Measurements from ENCODE around the gene ZNF536.

ZNF536 gene

GRCh38 chr19:30364866-30365800 lies 7.1 kb upstream of the ZNF536 start:
- DNase-seq (ENCODE audit: low read depth), result no peak

DNA sequence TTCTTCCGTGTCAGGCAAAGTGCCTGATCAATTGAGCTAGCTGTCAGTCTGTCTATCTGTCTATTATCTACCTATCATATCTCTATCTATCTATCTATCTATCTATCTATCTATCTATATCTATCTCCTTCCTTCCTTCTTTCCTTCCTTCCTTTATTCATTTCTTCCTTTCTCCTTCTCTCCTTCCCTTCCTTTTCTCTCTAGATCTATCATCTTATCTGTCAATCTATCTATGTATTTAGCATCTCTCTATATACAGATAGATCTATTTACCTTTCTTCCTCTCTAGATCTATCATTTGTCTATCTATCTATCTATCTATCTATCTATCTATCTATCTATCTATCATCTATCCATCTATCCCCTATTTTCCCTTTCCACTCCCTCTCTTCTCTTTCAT lies 5.9 kb upstream of the ZNF536 start:
- no peak for DNase-seq (ENCODE audit: low read depth)

DNA sequence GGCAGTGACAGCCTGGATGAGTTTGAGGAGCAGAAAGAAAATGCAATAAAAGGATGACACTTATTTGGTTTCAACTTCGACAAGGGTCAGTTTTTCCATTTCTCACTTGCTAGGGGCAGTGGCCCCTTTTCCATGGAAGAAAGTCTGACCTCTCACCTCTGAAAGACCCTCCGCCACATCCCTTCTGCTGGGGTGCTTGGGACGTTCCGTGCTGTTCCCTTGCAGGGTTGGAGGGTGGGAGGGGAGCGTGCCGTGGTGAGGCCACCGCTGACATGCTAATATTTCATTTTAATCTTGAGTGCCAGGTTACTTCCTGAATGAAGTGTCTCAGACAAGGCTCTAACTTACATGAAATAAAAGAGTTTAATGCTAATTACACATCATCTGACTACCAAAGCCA lies 5.2 kb upstream of the ZNF536 start:
- DNase-seq (ENCODE audit: low read depth), result no peak

DNA sequence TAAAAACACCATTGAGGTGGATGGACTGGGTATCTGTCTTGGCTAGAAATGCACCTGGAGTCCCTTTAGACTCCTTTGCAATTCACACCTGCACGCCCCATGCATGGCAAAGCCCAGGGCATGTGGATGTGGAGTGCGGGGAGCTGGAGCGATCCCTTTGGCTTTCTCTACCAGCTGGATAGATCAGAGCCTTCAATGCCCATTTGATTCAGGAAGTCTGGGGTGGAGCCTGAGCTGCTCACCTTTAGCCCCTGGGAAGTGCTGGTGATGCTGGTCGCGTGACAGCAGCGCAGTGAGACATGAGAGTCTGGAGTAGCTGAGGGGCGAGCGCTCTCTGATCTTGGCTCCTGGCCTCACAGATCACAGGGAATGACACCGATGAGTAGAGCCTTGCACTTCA lies 4.8 kb upstream of the ZNF536 start:
- no peak for DNase-seq (ENCODE audit: low read depth)

GRCh38 chr19:30369833-30370232 lies 2.4 kb upstream of the ZNF536 start:
- no peak for DNase-seq (ENCODE audit: low read depth)

- no peak for DNase-seq (ENCODE audit: low read depth)
These were observed 885 bp upstream of the ZNF536 start for GRCh38 chr19:30371161-30371836.

DNA sequence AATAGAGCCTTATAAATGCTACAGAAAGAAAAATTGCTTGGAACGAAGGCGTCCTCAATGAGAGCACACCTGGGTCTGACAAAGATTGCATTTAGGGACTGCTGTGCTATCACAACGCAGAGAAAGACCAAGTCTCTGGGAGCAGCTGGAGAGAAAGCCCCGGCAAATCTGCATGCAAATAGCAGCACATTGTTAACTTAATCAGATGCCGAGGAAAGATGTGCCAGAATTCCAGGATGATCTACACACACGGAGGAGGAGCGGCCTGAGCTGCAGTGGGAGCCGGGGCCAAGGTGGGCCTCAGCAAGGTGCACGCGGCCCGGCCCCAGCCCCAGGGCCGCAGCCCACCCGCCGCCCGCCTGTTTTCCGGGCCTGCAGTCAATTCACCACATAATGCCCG lies 1.4 kb downstream of the ZNF536 start:
- no peak for DNase-seq (ENCODE audit: low read depth)

DNA sequence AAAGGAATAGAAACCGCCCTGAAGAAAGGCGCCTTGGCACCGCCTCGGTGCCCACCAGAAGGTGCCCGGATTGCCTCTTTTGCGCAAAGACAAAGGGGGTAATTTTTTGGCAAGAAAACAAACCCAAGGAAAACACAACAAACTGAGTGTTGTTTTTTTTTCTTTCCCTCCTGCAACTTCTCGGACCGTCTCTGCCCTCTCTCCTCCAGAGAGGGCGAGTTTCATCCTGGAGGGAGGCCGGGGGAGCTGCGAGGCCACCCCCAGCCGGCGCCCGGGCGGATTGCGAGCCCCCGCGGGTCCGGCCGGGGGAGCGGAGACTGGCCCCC lies 2.3 kb downstream of the ZNF536 start:
- DNase-seq (ENCODE audit: low read depth), result no peak

DNA sequence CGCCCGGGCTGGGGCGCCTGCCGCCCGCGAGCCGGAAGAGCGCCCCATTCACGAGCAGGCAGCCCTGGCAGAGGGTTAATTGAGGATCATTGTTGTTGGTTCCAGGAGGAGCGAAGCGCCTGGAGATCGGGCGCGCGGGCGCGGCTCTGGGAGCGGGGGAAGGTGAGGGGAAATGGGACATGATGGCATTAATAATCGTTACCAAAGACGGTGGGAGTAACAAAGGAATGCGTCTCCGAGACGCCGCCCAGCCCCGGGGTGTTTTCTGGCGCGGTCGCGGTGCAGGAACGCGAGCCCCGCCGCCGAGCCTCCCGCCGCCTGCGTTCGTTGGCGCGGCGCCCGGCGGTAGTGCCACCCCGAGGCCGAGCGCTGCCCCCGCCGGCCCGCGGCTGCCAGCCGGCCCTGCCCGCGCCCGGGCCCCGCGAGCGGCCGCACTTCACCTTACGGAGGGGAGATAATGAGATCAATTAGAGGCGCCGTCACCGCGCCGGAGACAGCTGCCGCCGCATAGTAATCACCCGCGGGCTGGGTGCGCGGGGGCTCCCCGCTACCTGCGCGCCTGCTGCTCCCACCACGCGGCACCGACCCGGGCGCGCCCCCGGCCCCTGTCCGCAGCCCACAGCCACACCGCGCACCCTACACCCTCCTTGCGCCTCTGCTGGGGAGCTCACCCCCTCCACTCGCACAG lies 2.8 kb downstream of the ZNF536 start:
- no peak for DNase-seq (ENCODE audit: low read depth)

DNA sequence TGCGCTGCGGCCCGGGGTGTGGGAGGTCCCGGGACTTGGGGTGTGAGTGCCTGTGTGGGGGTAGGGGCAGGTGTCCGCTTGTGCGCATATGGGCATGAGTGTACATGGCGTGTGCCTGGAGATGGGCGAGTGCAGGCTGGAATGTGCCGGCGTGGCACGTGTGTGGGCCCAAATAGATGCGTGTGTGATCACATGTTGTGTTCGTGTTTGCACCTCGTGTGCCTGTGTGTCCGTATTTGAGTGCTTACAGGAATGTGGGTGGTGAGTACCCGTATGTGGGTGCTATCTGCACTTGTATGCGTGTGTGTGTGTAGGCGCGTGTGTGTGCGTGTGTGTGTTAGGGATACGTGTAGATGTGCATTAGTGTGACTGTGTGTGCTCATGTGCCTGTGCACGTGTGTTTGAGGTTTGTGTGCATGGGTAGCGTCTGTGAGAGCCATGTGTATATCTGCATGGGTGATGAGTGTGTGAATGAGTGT lies 3.4 kb downstream of the ZNF536 start:
- no peak for DNase-seq (ENCODE audit: low read depth)

GRCh38 chr19:30376272-30376671 lies 4.1 kb downstream of the ZNF536 start:
- no peak for DNase-seq (ENCODE audit: low read depth)

GRCh38 chr19:30376826-30377425 lies 4.7 kb downstream of the ZNF536 start:
- no peak for DNase-seq (ENCODE audit: low read depth)

DNA sequence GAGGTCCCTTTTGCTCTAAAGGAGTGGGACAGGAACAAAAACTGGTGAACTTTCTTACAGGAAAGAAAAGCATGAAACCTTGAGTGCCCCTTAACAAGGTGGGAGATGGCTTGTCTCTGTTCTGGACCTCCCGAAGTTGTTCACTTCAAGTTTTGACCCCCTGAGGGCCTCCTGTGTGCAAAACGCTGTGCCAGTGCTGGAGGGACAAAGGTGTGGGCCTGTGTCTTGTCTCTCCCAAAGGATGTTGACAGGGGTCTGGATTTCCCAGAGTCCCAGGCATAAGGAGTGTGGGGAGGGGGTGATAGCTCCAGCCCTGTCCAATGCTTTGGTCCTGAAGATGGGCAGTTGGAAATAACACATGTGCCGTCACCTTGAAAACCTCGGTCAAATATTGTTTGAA lies 6.5 kb downstream of the ZNF536 start:
- no peak for DNase-seq (ENCODE audit: low read depth)

- no peak for DNase-seq (ENCODE audit: low read depth)
These were observed 7.8 kb downstream of the ZNF536 start for GRCh38 chr19:30379841-30380610.

GRCh38 chr19:30381366-30381765 lies 9.2 kb downstream of the ZNF536 start:
- DNase-seq (ENCODE audit: low read depth), result no peak

GRCh38 chr19:30385174-30385573 lies 13.0 kb downstream of the ZNF536 start:
- no peak for DNase-seq (ENCODE audit: low read depth)

DNA sequence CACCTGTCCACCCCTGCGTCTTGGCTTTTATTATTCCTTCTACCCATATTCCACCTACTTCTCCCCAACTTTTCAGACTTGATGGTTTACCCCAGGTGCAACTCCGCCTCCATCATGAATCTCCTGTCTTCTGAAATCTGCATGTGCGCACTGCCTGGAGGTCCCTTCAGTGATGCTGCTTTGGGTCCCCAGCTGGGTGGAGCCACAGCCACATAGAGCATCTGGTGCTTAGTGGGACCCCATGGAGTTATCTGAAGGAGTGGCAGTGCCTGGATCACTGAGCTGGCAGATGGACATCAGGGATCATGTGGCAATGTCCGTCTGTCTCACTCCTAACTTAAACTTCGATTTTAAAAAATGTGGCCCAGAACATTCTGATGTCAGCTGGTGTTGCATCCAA lies 13.5 kb downstream of the ZNF536 start:
- DNase-seq (ENCODE audit: low read depth), result no peak

DNA sequence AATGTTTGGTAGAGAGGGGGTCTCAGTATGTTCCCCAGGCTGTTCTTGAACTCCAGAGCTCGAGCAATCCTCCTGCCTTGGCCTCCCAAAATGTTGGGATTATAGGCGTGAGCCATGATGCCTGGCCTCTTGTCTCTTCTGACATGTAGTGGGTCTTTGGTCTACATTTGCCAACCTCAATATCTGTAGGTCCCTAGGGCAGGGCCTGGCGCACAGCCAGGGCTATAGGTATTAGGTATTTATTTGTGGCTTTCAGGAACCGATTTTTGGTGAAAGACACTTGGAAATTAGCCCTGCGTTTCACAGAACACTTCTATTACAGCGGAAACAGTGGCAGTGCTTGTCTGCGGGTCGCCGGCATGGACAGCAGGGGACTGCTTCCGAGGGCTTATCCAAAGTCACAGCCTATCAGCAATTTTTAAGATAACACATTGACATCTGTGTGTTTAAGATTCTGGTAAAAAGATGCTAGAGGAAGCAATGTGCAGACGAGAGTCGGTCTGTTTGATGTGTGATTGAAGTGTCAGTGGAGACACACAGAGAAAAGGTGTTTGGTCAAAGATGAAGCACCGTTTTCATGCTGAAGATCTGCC lies 14.5 kb downstream of the ZNF536 start:
- DNase-seq (ENCODE audit: low read depth), result no peak

DNA sequence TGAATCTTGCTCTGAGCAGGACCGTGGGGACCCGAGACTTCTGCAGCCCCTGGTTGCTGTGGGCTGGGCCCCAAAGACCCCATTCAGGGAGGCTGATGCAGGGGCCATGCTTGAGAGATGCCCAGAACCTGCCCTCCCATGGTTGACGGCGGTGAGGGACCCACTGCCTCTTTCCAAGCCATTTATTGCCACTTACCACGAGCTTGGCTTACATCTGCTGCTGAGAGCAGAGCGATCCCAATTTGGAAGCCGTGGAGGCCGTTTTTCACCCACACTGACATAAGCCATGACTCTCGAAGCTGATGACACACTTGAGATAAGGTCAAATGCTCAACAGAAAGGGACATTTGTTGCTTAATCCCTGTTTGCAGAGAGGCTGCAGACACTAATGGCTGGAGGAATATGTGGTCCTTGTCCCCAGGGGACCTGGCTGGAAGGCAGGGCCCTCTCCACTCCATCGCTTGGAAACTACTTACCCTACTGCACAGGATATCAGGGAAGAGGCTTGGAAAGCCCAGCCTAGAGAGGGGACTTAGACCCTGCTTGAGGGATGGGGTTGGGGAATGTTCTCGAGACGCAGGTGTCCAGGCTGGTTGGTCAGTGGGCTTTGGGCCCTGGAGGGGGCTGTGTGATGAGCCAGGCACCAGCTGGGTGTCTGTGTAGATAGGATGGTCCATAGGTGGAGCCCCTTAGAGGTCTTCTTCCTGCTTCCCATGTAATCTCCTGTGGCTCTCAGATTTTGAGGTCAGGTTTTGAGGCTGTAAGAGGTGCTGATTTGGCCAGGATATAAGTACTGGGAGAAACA lies 15.3 kb downstream of the ZNF536 start:
- no peak for DNase-seq (ENCODE audit: low read depth)

- no peak for DNase-seq (ENCODE audit: low read depth)
These were observed 16.1 kb downstream of the ZNF536 start for GRCh38 chr19:30388327-30388726.

Measured in non-pigmented ciliary epithelial cell (primary cell).